Ascending aorta (tissue), 2 donors: ENCODE measurements around the gene PHLDB2. TPM values are rescaled to one million over a fixed set of nuclear protein-coding genes. Genes with fewer than 3 reads are reported as not detected.

Source experiments
- DNase-seq, 2 donors: peaks; one replicate each; pipeline ENCODE4 v3.0.0-alpha.2; 2019; ENCODE audit warnings: low spot score in 2 of 2
- H3K27ac ChIP-seq, 2 donors: fragments of 200-600 bp; sonication (generic); one replicate each; pipeline ENCODE4 v1.5.1; 2016 to 2017; ENCODE audit warnings: mild to moderate bottlenecking in 1 of 2
- H3K27me3 ChIP-seq: fragments of 200-600 bp; sonication (generic); one replicate; pipeline ENCODE4 v1.5.1; 2017
- H3K36me3 ChIP-seq, 2 donors: fragments of 200-600 bp; sonication (generic); one replicate each; pipeline ENCODE4 v1.5.1; 2016
- H3K4me1 ChIP-seq, 2 donors: fragments of 200-600 bp; sonication (generic); one replicate each; pipeline ENCODE4 v1.5.1; 2016 to 2017; ENCODE audit warnings: mild to moderate bottlenecking in 1 of 2
- H3K4me3 ChIP-seq, 2 donors: fragments of 200-600 bp; sonication (generic); one replicate each; pipeline ENCODE4 v1.5.1; 2016 to 2017; ENCODE audit warnings: mild to moderate bottlenecking in 1 of 2
- H3K9me3 ChIP-seq, 2 donors: fragments of 200-600 bp; sonication (generic); one replicate each; pipeline ENCODE4 v1.5.1; 2016
- intact Hi-C: fragments of 100-400 bp; cut with DNase I; formaldehyde crosslinking; loops from one replicate; pipeline ENCODE4 v1.15.1; 2023
- total RNA-seq: library from RNA; depleted of rRNA; stranded (reverse); fragments of >200 nt; gene quantifications from one replicate; pipeline ENCODE4 v1.1.0, GENCODE V29; 2016
- TF ChIP-seq, protein P1 (sequence below), 3 experiments: fragments of 200-600 bp in 2 of 3; fragments of 450-650 bp in 1 of 3; sonication (generic) in 2 of 3; IDR thresholded peaks; one replicate each; pipeline ENCODE4 v1.5.1; 2016 to 2019; ENCODE audit warnings: antibody characterized with exemption in 3 of 3, mild to moderate bottlenecking in 1 of 3, moderate library complexity in 1 of 3

Gene PHLDB2
- 58.6 TPM for total RNA-seq

DNA sequence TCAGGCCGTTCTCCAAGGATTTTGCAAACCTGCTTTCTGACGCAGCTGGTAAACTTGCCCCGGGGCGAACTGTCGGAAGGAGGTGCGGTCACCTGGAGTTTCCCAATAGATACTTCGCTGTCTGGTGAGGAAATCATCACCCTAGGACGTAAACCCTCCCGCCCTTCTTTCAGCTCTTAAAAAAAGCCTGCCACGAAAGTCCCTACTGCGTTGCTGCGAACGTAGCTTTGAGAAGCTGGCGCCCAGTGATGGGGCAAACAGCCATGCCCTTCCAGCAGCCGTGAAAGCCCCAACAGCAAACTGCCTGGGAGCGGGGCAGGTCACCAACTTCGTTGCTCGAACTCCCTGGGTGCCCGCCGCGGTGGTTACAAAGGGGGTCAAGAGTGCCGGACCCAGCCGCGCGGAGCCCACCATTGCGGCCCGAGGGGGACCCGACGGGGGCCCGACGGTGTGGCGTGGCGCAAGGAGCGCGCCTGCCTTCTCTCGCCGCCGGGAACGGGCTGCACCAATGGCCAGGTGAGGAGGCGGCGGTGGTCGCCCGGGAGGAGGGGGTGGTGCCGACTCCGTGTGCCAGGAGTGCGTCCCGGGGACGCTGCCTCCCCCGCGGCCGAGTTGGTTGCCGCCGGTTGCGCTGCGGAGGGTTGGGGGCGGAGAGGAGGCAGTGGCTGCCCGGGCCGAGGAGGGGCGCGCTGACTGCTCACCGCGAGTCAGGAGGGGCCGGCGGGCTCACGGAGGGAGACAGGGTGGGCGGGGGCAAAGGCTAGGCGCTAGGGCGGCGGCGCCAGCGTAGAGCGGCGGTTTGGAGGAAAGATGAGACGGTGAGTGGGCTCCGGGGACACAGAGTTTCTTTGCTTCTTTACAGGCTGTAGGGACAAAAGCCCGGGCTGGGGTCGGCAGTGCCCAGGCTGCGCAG, at the start of gene PHLDB2:
TSS of gene PHLDB2 (plus strand) at position 205 of the 913 bp plus-strand sequence. CDS start 24,813 bp downstream, outside the sequence.
- Histone ChIP-seq H3K36me3 (no peaks in the 10 kb centered on the region), H3K4me1 (peaks cover 3 to 15% of the 10 kb centered on the region in 2 donors), H3K27me3 (no peaks in the 10 kb centered on the region), H3K27ac (peak within 1 kb of the TSS; percentile 97), H3K9me3 (no peaks in the 10 kb centered on the region), H3K4me3 (peak within 1 kb of the TSS; percentile 89 to 93)
- peak in 1 of 2 donors; percentile 91 for DNase-seq
- TF ChIP-seq, protein P1, sequence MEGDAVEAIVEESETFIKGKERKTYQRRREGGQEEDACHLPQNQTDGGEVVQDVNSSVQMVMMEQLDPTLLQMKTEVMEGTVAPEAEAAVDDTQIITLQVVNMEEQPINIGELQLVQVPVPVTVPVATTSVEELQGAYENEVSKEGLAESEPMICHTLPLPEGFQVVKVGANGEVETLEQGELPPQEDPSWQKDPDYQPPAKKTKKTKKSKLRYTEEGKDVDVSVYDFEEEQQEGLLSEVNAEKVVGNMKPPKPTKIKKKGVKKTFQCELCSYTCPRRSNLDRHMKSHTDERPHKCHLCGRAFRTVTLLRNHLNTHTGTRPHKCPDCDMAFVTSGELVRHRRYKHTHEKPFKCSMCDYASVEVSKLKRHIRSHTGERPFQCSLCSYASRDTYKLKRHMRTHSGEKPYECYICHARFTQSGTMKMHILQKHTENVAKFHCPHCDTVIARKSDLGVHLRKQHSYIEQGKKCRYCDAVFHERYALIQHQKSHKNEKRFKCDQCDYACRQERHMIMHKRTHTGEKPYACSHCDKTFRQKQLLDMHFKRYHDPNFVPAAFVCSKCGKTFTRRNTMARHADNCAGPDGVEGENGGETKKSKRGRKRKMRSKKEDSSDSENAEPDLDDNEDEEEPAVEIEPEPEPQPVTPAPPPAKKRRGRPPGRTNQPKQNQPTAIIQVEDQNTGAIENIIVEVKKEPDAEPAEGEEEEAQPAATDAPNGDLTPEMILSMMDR (IDR thresholded peaks at IDR 0.05), result peak in 2 of 3 experiments; percentile 5 to 31
- intact Hi-C loops, result loop anchor here (2.0 kb wide), 1 partner anchor 97 kb away; no protein-coding TSS in a partner anchor

DNA sequence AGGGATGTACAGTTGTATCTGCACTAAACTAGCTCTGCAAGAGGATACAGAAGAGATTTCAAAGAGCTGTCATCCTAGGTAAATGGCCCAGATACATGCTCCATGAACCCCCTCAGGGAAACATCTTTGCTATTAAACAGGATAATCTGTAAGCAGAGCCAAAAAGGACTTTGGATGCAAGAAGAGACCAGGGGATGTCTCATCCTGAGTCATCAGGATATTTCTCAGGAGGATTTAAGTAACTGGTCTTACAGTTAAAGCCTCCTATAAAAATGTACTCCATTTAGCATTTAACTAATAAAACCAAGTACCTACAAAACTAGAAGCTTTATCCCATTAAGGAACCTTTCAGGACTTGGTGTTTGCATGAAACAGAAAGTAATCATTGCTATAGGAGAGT, 48.2 kb upstream of the PHLDB2 start:
- H3K9me3 ChIP-seq, result no peaks in the 10 kb centered on the region
- no peaks in the 10 kb centered on the region for H3K36me3 ChIP-seq
- no peak overlapping the region for H3K4me3 ChIP-seq
- H3K4me1 ChIP-seq, result peaks cover 0 to 9% of the 10 kb centered on the region in 2 donors
- DNase-seq, result no peak
- H3K27me3 ChIP-seq, result no peaks in the 10 kb centered on the region
- intact Hi-C loops, result no loop called here
- H3K27ac ChIP-seq, result no peak overlapping the region
- TF ChIP-seq, protein P1 (IDR thresholded peaks at IDR 0.05), result no peak

DNA sequence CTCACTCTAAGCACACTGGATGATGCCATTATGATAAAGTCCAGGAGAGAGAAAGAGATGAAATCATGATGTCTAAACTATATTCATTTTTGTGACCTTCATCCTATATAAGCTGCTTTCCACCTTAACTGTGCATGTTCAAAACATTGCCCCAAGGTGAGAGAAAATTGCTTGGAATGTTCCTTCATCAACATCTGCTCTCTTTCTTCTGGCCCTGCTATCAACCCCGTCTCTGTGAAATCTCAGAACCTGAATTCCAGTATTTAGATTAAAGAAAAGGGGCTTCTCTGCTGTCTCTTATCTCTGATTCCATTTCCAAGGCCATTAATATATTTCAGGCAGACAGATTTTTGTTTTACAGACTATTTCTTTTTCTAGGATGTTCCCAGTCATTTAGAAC, 47.3 kb upstream of the PHLDB2 start:
- no peak for DNase-seq
- Histone ChIP-seq H3K27ac (no peak overlapping the region), H3K4me1 (peaks cover 0 to 9% of the 10 kb centered on the region in 2 donors), H3K27me3 (no peaks in the 10 kb centered on the region), H3K4me3 (no peak overlapping the region), H3K9me3 (no peaks in the 10 kb centered on the region), H3K36me3 (no peaks in the 10 kb centered on the region)
- TF ChIP-seq, protein P1 (IDR thresholded peaks at IDR 0.05), result no peak
- intact Hi-C loops, result no loop called here

DNA sequence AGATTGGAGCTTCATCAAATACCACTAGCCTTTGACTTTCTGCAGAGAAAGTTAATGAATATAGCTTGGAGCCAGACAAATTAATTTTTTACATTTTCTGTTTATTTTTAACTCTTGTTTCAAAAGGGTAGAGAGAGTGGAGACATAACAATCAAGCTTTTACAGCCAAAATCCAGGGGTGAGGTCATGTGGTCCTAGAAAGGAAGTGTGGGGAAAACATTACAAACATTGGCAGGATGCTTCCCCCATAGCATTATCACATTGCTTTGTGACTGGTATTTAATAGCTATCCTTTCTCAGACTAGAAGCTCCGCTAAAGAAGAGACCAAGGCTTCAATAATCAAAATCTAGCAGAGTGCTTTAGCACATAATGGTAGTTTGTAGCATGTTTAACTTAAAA, 46.4 kb upstream of the PHLDB2 start:
- Histone ChIP-seq H3K4me1 (peaks cover 0 to 9% of the 10 kb centered on the region in 2 donors), H3K4me3 (no peak overlapping the region), H3K36me3 (no peaks in the 10 kb centered on the region), H3K27ac (no peak overlapping the region), H3K9me3 (no peaks in the 10 kb centered on the region), H3K27me3 (no peaks in the 10 kb centered on the region)
- intact Hi-C loops, result no loop called here
- no peak for DNase-seq
- TF ChIP-seq, protein P1 (IDR thresholded peaks at IDR 0.05), result no peak

DNA sequence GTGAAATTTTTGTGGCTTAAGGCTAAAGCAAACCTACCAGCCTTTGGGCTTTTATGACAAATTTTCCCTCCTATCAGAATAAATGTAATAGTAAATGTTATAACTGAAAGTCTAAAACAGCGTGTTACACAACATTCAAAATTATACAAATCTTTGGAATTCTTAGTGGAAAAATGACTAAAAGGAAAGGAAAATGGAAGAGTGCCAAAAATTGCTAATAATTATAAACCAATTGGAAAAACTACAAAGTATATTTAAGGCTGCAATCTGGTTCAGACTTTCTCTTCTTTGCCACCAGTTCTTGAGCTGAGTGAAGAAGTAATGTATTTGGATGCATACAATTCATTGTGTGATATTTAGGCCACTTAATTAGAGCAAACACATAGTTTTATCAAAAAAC, 45.6 kb upstream of the PHLDB2 start:
- Histone ChIP-seq H3K27me3 (no peaks in the 10 kb centered on the region), H3K4me3 (no peak overlapping the region), H3K4me1 (peaks cover 0 to 5% of the 10 kb centered on the region in 2 donors), H3K36me3 (no peaks in the 10 kb centered on the region), H3K9me3 (no peaks in the 10 kb centered on the region), H3K27ac (no peak overlapping the region)
- TF ChIP-seq, protein P1 (IDR thresholded peaks at IDR 0.05), result no peak
- no peak for DNase-seq
- intact Hi-C loops, result no loop called here
